NOMO-1 (cell line): ENCODE data around the gene TRIM46.

Experiments
- DNase-seq, 2 experiments: peaks; one replicate each; lab custom pipeline; 2025; ENCODE audit not compliant: unreplicated experiment in 2 of 2; lab: John Stamatoyannopoulos, UW

Gene TRIM46

DNA sequence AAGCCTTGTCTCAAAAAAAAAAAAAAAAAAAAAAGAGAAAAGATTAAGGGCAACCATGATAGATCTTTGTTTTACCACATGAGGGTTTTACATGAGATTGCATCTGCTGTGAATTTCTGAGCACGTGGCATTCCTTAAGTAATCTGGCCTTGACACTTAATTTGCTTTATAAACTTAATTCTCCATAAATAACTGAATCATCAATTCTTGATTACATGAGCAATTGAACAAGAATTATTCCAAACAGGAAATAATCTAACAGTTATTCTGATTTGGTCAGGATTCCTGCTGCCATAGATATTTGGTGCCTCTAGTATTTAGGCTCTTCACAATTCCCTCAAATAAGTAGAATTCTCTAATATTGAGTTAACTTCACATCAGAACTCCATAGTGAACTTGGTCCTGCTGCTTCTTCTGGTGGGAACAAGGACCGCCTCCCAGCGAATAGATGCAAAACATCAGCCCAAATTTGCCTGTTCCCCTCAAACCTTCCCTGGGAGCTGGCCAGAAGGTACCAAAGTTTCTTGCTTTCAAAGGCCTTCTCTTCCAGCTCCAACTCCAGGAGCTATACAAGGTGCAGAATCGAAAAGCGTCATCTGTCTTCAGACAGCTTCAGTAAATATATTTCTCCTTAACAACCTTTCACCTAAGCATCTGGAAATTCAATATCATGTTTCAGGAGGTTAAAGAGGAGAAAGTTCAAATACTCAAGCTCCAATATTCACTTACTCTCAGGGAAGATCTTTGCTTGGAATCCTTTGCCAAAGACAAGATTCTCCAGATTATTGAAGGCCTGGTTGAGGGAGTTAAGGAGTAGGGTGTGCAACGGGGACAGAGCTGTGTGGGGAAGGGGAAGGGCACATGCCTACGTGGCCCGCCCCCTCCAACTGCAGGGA lies 1.6 kb upstream of the TRIM46 start:
- no peak for DNase-seq

DNA sequence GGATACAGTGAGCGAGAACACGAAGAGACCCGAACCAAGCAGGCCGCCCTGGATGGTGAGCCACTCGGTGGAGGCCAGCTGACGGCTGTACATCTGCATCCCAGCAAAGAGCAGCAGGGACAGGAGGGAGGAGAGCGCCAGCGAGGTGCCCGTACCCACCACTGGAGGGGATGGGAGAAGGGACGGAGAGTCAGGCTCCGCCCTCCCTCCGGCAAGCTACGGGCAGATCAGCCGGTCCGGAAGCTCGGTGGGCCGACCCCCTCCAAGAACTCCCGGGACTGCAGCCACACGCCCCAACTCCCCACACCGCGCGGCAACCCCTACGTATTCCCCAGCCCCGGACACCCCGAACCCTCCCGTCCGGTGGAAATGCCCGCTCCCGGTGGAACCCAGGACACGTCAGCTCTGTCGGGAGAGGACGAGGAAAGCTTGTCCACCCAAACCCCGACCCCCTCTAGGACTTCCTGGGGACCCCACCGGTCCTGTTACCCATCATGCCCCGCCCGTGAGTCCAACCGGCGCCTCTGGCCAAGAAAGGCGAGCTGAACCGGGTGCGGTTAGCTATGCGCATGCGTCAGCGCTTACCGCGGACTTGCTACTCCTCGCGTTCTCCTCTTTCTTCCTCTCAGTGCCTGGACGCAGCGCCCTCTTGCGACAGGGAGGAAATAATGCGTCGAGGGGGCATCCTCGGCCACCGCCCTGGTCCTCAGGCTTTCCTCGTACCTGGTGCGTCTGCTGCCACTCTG lies 744 bp upstream of the TRIM46 start, which contains the start of gene KRTCAP2:
Gene KRTCAP2 (minus strand): TSS at position 573 of the 746 bp plus-strand sequence. CDS start 80 bp downstream, at position 493.
- peak; percentile 86 to 96 for DNase-seq

DNA sequence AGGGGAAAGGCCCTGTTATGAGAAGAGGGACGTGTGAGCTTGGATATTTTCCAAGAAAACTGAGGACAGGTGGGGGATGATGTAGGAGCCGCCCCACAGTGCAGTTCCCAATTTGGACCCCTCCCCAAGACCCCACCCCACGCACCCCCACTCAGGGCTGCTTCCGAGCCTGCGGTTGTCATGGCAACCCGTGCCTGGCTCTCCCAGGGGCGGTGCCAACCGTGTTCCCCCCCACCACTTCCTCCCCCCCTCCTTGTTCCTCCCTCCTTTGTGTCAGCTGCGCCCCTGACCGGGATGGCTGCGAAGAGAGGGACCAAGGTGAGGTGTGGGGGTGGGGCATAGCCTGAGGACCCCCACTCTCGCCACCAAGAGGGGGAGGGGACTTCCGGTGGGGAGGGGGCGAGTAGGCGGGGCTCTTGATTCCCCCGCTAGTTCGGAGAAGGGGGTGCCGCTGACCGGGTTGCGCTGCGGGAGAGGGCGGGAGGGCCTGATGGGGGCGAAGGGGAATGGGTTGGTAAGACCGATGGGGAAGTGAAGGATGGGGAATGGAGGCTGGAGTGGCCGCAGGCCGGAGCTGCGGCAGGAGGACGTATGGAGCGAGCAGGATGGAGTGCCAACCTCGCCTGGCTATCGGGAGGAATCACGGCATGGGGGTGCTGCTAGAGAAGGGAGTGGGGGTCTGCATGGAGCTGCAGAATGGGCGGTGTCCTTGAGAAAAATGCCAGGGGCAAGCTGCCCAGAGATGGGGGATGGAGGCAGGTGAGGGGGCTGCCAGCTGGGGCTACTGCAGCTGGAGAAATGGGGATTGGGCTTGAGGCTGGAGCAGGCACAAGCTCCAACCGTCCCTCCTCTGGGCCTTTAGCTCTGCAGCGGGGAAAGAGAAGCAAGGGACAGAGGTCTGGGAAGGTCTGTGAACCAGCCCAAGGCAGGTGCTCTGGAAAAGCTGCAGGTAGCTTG lies 953 bp downstream of the TRIM46 start:
- no peak for DNase-seq

DNA sequence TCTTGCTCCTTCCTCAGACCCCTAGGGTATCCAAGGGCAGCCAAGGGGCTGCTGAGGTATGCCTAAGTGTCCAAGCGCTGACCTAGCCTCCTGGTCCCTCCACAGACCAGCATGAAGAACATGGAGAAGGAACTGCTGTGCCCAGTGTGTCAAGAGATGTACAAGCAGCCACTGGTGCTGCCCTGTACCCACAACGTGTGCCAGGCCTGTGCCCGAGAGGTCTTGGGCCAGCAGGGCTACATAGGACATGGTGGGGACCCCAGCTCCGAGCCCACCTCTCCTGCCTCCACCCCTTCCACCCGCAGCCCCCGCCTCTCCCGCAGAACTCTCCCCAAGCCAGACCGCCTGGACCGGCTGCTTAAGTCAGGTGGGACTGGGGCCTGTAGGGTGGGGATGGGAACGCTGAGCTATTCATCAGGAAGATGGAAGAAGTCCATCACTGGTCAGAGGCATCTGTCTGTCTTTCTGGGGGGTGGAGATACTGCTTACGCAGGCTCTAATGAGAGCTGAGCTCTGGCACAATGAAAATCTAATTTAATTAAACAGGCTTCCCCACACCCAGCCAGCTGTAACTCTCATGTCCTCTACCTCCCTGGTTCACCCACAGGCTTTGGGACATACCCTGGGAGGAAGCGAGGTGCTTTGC lies 1.8 kb downstream of the TRIM46 start:
- no peak for DNase-seq

DNA sequence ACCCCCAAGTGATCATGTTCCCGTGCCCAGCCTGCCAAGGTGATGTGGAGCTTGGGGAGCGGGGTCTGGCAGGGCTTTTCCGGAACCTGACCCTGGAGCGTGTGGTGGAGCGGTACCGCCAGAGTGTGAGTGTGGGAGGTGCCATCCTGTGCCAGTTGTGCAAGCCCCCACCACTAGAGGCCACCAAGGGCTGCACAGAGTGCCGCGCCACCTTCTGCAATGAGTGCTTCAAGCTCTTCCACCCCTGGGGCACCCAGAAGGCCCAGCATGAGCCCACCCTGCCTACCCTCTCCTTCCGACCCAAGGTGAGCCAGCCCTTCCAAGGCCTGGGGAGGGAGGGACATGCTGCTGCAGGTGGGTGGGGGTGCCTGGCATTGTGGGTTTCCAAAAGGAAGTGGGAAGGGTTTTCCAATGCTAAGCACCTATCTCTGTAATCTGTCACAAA lies 2.3 kb downstream of the TRIM46 start:
- DNase-seq, result no peak

DNA sequence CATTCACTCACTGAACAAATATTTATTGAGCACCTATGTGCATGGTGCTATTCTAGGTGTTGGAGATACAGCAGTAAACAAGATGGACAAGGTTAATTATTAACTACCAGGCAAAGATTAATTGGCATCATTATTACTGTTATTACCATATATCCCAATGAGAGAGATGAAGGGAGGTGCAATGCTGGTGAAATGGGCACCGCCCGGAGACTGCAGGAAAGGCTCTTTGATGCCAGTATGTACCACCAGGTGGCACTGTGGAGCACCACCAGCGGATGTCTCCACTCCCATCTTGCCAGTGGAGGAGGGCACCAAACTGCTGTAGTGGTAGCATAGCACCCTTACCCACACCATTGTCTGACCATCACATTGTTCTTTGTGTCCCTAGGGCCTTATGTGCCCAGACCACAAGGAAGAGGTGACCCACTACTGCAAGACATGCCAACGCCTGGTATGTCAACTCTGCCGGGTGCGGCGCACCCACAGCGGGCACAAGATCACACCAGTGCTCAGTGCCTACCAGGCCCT lies 3.0 kb downstream of the TRIM46 start:
- peak; percentile 46 to 69 for DNase-seq

DNA sequence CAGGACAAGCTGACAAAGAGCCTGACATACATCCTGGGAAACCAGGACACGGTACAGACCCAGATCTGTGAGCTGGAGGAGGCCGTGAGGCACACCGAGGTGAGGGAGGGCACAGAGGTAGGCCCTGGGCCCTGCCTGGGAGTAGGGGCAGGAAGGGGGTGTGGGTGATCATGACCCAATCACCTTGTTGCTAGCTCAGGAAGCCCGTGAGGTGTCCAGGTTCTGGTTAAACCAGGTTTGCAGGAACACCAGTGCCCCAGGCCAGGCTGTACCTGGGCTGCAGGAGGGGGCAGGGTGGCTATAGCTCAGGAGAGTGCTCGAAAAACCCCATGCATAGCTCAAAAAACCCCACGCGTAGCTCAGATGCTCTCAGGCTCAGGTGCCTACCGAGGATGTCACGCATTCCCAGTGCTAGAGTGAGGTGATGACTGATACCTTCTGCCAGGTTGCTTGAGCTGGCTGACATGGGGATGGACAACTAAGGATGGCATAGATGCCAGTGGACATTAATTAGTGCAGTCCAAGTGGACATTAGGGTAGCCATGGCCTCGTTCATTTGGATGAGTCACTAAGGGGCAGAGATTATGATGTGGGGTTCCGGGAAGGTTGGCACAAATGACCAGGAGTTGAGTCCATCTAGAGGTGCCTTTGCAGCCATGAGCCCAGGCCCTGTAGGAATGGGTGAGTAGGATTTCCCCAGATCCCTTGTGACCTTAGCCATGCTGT lies 3.7 kb downstream of the TRIM46 start:
- DNase-seq, result no peak

DNA sequence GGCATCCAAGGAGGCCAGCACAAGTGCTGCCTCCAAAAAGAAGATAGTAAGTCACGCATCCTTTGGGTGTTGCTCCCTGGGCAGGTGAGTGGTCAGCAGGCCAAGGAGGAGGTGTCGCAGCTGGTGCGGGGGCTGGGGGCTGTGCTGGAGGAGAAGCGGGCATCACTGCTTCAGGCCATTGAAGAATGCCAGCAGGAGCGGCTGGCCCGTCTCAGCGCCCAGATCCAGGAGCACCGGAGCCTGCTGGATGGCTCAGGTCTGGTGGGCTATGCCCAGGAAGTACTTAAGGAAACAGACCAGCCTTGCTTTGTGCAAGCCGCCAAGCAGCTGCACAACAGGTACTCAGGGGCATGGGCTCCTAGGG lies 4.3 kb downstream of the TRIM46 start:
- DNase-seq, result no peak

DNA sequence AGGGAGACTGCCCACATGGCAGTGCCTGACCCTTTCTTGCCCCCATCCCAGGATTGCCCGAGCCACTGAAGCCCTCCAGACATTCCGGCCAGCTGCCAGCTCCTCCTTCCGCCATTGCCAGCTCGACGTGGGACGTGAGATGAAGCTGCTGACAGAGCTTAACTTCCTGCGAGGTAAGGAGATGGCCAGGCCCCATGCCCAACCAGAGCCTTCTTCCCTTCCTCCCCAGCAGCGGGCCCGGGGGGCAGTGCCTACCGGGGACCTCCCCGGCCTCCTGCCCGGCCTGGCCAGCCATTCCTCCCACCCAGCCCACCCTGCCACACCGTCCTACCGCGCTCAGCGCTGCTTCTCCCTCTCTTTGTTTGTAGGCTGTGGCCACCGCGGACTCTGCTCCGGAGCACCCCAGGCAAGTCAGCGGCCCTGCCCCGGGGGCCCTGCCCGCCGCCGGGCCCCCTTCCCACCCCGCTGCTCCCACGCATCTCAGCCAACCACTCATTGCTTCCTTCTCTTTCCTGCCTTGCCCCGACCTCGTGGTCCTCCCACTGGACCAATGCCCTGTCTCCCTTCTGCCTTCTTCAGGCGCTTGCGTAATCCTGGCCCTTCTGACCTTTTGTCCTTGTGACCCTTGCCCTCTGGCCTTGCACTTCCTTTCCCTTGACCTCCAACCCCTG lies 4.9 kb downstream of the TRIM46 start:
- peak; percentile 53 to 54 for DNase-seq

DNA sequence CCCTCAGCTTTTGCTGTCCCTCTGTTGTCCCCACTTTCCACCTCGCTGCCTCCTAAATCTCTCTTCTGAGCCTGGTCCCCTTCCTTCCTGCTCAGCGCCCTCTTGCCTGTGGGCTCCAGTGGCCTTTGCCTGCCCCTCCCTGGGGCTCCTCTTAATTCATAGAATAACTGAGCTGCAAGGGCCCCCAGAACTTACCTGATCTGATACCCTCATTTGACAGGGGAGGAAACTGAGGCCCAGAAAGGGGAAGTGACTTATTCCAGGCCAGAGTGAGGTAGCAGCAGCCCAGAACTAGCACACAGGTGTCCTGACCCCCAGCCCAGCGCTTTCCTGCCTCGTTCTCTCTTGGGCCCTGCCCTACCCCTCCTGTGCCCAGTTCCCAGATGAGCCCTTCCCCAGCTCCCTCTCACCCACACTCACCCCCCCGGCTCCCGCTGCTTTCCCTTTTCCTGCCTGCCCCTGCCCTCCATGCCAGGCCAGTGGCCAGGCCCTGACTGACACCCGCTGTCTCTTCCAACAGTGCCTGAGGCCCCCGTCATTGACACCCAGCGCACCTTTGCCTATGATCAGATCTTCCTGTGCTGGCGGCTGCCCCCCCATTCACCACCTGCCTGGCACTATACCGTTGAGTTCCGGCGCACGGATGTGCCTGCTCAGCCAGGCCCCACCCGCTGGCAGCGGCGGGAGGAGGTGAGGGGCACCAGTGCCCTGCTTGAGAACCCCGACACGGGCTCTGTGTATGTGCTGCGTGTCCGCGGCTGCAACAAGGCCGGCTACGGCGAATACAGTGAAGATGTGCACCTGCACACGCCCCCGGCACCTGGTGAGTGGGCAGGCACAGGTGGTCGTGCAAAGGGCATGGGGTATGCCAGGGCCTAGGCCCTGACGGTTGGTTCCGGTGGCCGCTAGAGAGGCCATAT lies 5.7 kb downstream of the TRIM46 start:
- DNase-seq, result no peak

DNA sequence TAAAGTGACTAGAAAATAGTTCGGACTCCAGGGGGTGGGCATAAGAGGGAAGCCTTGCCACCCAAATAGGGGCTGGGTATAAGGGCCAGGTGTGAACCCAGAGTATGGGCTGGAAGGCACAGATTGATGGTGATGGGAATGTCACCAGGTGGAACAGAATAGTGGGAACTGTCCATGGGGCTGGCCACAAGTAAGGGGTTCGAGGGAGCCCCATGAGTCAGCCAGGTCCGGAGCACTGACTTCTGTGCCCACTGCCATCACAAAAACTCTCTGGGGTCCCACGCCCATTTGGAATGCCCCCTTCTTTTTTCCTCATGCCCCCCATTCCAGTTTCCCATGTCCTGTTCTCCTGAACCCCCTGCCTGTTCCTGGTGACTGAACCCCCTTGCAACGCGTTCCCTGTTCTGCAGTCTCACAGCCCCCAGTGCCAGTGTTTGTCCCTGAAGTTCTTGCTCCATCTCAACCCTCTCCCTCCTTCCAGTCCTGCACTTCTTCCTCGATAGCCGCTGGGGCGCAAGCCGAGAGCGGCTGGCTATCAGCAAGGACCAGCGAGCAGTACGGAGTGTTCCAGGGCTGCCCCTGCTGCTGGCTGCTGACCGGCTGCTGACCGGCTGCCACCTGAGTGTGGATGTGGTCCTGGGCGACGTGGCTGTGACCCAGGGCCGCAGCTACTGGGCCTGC lies 7.9 kb downstream of the TRIM46 start:
- no peak for DNase-seq

DNA sequence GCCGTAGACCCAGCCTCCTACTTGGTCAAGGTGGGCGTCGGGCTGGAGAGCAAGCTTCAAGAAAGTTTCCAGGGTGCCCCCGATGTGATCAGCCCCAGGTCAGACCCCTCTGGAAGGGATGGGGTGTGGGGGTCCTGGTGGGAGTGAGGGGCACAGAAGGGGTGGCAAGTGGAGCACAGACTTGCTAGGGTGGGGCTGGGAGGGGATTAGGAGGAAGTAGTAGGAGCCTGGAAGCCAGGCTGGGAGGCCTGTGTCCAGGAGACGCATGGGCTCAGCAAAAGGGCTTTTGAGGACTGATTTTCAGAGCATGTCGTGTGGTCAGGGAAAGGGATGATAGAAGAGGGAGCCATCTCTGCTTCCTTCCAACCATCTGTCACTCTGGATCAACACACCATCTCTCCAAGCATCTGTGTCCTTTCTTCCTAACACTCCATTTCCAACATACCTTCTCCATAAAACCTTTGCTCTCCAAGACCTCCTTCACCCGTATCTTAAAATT lies 8.5 kb downstream of the TRIM46 start:
- no peak for DNase-seq

DNA sequence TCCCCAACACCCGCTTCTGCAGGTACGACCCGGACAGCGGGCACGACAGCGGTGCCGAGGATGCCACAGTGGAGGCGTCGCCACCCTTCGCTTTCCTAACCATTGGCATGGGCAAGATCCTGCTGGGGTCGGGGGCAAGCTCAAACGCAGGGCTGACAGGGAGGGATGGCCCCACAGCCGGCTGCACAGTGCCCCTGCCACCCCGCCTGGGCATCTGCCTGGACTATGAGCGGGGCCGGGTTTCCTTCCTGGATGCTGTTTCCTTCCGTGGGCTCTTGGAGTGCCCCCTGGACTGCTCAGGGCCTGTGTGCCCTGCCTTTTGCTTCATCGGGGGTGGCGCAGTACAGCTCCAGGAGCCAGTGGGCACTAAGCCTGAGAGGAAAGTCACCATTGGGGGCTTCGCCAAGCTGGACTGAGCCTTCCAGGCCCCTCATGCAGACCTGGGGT lies 10.1 kb downstream of the TRIM46 start:
- DNase-seq, result no peak

DNA sequence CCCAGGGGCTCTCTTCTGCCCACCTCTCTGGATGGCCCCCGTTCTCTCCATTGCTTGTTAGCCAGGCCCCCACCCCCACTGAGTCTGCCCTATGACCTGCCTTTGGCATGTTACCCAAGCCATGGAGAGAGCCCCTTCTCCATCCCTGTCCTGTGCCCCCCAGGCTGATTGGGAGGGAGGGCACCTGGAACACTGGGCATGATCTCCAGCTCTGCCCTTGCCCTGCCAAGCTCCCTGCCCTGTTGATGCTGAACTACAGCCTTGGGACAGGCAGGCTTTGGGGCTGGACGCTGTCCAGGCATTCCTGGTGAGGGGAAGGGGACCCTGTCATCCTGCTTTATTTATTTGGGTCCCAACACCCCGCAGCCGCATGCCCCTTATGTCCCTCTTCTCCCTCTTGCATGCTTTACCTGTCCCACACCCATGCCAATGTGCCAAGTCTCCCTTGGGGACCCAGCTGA lies 10.7 kb downstream of the TRIM46 start:
- no peak for DNase-seq

DNA sequence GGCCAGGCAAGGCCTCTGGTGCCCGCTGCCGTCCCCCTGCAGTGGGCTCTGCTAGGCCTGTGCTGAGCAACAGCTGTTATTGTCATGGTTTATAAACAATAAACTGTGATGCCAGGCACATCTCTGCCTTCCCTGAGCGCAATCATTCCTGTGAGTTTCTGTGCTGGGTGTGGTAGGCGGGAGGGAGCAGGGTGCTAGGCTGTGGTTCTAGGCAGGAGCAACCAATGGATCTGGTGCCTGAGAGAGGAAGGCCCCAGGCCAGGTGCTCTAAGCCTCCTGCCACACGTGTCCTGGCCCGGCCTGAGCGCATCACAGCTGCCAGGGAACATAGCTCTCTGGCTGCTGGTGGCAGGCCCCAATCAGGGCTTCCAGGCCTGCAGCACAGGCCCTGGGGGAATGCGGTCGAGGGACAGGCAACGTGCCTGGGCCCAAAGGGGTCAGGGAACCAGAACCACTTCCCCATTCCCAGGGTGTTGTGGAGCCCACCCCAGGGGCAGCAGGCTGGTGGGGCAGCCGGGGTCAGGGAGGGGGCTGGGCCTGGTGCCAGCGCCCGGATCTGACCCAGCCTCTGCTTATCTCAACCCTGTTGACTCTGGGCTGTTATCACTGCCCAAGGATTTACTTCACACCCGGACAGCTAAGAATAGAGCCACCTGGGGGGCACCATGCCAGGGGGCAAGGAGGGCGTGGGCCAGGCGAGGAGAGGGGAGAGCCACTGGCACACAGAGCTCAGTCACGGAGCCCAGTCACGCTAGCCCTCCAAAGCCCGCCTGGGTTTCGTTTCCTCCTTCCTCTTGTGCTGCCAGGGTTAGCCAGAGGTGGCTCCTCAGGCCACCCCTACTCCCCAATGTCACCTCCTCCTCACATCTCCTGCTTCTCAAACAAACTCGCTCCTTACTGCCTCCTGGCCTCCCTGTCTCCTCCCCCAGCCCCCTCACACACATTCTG lies 11.5 kb downstream of the TRIM46 start:
- peak; percentile 88 for DNase-seq

DNA sequence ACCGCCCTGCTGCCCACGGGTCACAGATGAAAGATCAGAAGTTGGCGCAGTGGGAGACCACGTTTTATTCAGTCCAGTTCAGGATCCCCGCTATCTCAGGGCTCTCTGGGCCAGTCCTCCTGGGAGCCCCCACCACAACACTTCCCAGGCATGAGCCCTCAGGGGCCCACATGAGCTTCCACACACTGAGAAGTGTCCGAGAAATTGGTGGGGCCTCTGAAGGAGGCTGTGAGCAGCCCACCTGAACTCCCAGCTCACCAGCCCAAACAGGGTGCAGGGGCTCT lies 12.1 kb downstream of the TRIM46 start:
- DNase-seq, result no peak
